Measurements from ENCODE around the gene CPED1.
"Not testable (repeated sequence)": the region's sequence is repeated elsewhere in the genome, so short reads cannot be mapped to it uniquely, and the experiment has no call there.

Gene CPED1

GRCh38 chr7:121279060-121279620 lies 290.6 kb downstream of the CPED1 start:
- DNase-seq (ENCODE audit: low read depth in 2 of 3, low spot score in 2 of 3): no peak

GRCh38 chr7:121279822-121280221 lies 291.3 kb downstream of the CPED1 start:
- DNase-seq (ENCODE audit: low read depth in 2 of 3, low spot score in 2 of 3): no peak

- no peak for DNase-seq (ENCODE audit: low read depth in 2 of 3, low spot score in 2 of 3)
Measured at GRCh38 chr7:121280656-121281055, 292.1 kb downstream of the CPED1 start.

GRCh38 chr7:121282129-121282528 lies 293.6 kb downstream of the CPED1 start:
- no peak for DNase-seq (ENCODE audit: low read depth in 2 of 3, low spot score in 2 of 3)

- DNase-seq (ENCODE audit: low read depth in 2 of 3, low spot score in 2 of 3): no peak
Measured at GRCh38 chr7:121285066-121285667, 296.7 kb downstream of the CPED1 start.

- DNase-seq (ENCODE audit: low read depth in 2 of 3, low spot score in 2 of 3): no peak
Measured at GRCh38 chr7:121286186-121286585, 297.7 kb downstream of the CPED1 start.

GRCh38 chr7:121286742-121287734 lies 298.5 kb downstream of the CPED1 start:
- no peak for DNase-seq (ENCODE audit: low read depth in 2 of 3, low spot score in 2 of 3)

- DNase-seq (ENCODE audit: low read depth in 2 of 3, low spot score in 2 of 3): no peak
Measured at GRCh38 chr7:121288894-121289293, 300.4 kb downstream of the CPED1 start.

GRCh38 chr7:121289930-121290329 lies 301.4 kb downstream of the CPED1 start:
- not testable (repeated sequence) for DNase-seq (ENCODE audit: low read depth in 2 of 3, low spot score in 2 of 3)

- DNase-seq (ENCODE audit: low read depth in 2 of 3, low spot score in 2 of 3): no peak
Measured at GRCh38 chr7:121294448-121294992, 306.0 kb downstream of the CPED1 start.

- no peak for DNase-seq (ENCODE audit: low read depth in 2 of 3, low spot score in 2 of 3)
Measured at GRCh38 chr7:121297843-121298242, 309.3 kb downstream of the CPED1 start.

GRCh38 chr7:121298831-121299239 lies 310.3 kb downstream of the CPED1 start:
- DNase-seq (ENCODE audit: low read depth in 2 of 3, low spot score in 2 of 3): no peak

- DNase-seq (ENCODE audit: low read depth in 2 of 3, low spot score in 2 of 3): no peak
Measured at GRCh38 chr7:121300685-121301420, 312.3 kb downstream of the CPED1 start.

GRCh38 chr7:121301446-121302213 lies 313.1 kb downstream of the CPED1 start:
- DNase-seq (ENCODE audit: low read depth in 2 of 3, low spot score in 2 of 3): no peak

GRCh38 chr7:121302214-121302745 lies 313.8 kb downstream of the CPED1 start:
- DNase-seq (ENCODE audit: low read depth in 2 of 3, low spot score in 2 of 3): no peak

GRCh38 chr7:121303422-121304101 lies 315.1 kb downstream of the CPED1 start:
- no peak for DNase-seq (ENCODE audit: low read depth in 2 of 3, low spot score in 2 of 3)

GRCh38 chr7:121304102-121304658 lies 315.7 kb downstream of the CPED1 start:
- no peak for DNase-seq (ENCODE audit: low read depth in 2 of 3, low spot score in 2 of 3)

GRCh38 chr7:121305109-121305508 lies 316.6 kb downstream of the CPED1 start:
- DNase-seq (ENCODE audit: low read depth in 2 of 3, low spot score in 2 of 3): no peak

- DNase-seq (ENCODE audit: low read depth in 2 of 3, low spot score in 2 of 3): no peak
Measured at GRCh38 chr7:121306565-121306964, 318.1 kb downstream of the CPED1 start.

Measured in activated CD8-positive, alpha-beta memory T cell treated with anti-CD3 and anti-CD28 coated beads for 48 hours (primary cell).